GM18526 (cell line): Measurements from ENCODE around the gene TCL1A.

Experiments used
- POLR2A ChIP-seq: IDR thresholded peaks from 3 replicates; pipeline ENCODE4 v1.6.1; 2011; ENCODE audit not compliant: insufficient read length; ENCODE audit errors: extremely low read depth

Gene TCL1A

DNA sequence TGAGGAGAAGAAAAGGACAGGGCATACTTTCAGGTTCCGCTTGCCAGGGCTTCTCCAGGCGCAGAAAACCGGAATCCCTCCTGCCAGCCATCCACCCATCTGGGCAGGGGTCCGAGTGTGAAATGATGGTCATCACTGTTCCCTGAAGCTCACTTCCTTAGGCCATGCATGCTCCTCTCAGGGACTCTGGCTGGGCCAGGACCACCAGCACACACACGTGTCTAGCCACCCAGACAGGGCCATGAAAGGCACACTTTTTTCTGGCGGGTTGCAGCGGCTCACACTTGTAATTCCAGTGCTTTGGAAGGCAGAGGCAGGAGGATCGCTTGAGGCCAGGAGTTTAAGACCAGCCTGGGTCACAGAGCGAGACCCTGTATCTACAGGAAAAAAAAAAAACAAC lies 1.5 kb downstream of the TCL1A start:
- TF ChIP-seq POLR2A, result no peak

DNA sequence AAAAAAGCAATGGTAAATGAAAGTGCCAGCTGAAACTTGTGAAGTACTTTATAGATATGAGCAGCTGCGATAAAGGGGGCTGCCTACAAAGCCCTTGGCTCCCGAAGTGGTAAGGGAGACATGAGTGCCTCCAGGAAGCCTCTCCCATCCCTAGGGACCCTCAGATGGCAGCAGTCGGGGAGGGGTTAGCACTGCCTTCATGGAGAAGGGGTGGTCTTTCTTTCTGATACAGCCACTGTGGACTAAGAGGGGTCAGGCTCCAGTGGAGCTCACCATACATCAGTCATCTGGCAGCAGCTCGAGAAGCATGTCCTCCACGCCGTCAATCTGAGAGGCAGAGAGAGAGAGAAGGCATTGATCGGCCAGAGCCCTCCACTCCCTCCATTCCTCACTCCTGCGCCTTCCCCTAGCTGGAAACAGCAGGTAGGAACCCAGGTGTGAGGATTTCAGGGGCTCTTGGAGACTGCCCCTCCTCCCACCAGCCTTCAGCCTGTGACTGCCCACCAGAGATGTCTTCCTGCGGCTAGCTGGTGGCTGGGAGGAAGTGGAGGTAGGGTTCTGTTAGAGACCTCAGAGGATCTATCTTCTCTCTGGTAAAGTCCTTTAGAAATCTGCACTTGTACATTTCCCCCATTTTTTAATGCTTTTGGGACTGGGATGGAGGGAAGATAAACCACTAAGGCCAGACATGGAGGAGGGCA lies 2.3 kb downstream of the TCL1A start:
- TF ChIP-seq POLR2A, result no peak

DNA sequence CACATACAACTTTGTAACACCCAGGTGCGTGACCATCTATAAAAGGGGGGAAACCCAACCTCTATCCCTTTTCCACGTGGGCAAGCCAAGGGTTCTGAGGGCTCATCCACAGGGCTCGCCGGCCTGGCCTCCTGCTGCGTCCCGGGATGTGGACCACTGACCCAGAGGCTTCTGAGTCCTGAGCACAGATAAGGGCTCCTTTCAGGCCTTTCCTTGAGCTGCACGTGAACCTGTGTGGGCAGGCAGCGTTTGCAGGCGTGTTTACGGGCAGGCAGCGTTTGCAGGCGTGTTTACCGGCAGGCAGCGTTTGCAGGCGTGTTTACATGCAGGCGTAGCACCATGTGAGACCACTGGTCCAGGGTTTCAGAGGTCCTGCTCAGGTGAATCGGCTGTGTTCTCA lies 3.8 kb downstream of the TCL1A start:
- no peak for TF ChIP-seq POLR2A

DNA sequence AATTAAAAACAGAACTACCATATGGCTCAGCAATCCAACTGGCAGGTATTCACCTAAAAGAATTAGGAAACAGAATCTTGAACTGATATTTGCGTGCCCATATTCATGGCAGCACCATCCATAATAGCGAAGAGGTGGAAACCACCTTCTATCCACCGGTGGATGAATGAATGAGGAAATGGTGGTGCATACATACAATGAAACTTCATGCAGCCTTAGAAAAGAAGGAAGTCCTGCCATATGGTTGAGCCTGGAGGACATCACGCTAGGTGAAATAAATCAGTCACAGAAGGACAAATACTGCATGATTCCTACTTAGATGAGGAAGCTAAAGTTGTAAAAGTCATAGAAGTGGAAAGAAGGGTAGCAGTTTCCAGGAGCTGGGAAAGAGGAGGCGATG lies 6.6 kb downstream of the TCL1A start:
- no peak for TF ChIP-seq POLR2A

DNA sequence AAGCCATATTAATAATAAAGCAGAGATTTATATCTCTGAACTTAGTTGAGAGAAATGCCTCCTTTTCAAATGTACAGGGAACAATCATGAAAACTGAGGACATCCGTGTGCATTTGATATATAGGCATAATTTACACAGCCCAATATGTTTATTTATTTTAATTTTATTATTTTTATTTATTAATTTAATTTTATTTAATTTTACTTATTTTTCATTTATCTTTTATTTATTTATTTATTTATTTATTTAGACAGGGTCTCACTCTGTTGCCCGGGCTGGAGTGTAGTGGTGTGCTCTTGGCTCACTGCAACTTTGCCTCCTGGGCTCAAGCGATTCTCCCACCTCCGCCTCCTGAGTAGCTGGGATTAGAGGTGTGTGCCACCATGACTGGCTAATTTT lies 8.4 kb downstream of the TCL1A start:
- no peak for TF ChIP-seq POLR2A

DNA sequence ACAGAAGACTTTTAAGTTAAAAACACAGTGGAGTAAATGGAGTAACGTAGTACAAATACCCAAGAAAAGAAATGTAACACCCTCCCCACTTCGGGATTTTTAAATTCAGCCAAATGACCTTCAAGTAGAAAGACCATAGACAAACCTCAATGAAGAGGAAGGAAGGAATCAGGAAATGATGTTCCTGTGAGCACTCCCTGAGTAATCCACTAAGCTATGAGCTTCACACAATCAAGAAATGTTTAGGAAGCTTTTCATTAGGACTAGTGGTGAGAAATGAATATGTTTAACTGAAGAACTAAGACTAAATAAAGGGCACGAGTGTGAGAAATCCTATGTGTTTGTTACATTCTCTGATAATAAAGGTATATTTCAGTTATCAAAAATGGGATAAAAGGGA lies 10.1 kb downstream of the TCL1A start:
- no peak for TF ChIP-seq POLR2A

DNA sequence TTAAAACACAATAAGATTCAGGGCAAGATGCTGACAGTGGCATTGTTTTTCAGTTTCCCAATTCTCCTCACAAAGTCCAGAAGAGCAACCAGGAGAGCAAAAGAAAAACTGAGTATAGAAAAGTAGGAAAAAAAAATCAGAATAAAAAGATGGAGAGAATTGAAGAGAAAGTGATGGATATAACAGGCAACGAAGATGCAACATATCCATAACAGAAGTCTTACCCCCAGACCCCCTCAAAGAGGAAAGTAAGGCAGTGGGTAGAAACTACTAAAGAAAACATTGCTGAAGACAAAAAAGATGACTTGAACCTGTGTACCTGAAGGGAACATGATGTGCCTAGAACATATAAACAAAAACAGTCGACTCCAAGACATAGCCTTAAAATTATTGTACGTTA lies 10.6 kb downstream of the TCL1A start:
- no peak for TF ChIP-seq POLR2A

DNA sequence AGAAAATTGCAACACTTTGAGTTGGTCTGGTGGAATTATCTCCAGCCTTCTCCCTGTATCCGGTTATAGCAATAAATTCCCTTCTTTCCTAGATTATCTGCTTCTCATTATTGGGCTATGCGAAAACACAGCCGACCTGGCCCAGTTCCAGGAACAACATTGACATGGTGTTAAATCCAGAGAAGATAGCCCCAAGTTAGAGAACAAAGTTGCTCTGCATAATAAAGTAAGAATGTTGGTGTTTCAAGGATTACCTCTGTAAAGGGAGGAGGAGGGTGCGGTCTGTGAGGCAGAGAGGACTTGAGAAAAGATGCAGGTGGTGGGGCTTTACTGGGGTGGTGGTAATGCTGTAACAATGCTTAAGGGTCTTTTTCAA lies 12.1 kb downstream of the TCL1A start:
- TF ChIP-seq POLR2A, result no peak

DNA sequence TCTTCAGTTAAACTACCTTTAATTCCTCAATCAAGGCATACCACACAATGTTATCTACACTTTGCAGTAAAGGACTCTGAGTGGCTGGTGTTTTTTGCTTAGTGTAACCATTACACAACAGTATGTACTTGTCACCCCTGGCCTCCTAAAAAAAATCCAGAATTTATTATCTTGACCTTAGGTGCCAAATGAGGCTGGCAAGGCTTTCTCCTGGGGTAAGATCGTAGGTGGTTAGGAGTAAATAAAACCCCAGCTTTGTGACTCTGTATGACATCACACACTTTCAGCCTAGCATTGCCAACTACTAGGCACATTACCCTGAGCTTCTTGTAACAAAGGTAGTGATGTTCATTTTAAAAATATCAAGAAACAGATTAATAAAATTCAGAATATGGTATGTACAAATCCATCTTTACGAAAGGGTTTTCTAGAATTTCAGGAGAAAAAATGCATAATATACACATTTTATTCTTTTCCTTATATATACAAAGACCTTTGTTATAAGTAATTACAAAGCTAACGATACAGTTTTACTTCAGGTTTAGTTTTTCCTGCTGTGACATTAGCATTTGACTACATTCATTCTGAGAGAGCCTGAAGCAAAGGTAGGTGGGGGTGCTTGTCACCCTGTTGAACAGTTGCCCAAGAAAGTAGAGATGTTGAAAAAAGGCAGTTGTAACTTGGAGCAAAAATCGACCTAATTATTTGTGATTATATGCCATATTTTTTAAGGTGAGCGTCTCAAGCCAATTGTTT lies 13.5 kb downstream of the TCL1A start:
- TF ChIP-seq POLR2A, result no peak

DNA sequence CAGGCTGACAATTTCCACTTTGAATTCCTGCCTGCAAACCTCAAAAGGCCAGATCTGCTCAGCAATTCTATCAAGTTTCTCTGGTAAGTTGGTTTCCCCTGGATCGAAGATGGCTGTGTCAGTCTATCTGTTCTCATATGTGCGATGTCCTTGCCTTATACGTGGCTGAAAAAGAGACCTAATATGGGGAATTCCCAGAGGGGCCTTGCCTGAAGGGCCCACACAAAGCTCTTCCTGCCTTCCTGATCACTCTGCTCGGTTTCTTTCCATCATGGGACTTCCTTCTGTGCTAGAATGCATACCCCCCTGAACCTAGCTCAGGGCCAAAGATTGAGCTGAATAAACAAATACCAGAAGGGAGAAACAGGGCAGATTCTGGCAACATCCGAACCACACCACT lies 14.5 kb downstream of the TCL1A start:
- TF ChIP-seq POLR2A, result no peak

DNA sequence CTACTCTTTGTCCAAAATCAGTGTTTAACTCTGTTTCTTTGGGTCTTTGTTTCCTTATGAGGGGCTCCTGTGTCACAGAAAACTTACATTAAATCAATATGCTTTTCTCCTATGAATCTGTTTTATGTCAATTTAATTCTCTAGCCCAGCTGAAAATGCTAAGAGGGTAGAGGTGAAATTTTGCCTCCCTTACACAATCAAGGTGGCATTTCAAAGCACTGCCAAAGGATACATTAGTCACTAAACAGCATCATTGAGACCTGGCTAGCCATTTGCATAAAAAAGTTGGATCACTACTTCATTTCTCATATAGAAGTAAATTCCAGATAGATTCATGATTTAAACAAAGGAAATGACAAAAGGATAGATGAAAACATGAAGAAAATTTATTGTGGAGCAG lies 15.6 kb downstream of the TCL1A start:
- no peak for TF ChIP-seq POLR2A

DNA sequence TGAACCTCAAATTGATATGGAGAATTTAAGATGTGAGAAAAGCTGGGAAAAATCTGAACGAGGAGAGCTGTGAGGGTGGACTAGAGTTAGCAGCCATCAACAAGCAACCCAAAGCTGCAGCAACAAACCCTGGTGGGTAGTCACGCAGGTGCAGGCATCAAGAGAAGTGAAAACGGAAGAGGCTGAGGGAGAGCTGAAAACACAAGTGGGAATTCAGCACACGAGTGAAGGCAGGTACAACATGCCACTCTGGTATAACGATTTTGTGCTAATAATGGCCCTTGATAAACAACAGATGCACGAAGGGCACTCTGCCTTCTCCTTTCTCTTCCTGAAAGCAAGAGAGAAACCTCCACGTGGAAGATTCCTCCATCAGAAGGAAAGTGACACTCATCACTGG lies 16.2 kb downstream of the TCL1A start:
- TF ChIP-seq POLR2A, result no peak

DNA sequence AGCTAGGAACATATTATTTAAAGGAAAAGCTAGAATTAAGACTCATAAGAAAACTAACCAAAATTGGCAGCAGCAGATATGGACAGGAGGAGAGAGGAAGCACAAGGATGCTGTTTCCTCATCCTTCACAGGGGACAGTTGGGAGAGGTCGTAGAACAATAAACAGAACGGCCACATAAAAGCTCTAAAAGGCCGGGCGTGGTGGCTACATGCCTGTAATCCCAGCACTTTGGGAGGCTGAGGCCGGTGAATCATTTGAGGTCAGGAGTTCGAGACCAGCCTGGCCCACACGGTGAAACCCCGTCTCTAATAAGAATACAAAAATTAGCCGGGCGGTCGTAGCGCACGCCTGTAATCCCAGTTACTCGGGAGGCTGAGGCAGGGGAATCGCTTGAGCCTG lies 17.2 kb downstream of the TCL1A start:
- TF ChIP-seq POLR2A, result no peak

DNA sequence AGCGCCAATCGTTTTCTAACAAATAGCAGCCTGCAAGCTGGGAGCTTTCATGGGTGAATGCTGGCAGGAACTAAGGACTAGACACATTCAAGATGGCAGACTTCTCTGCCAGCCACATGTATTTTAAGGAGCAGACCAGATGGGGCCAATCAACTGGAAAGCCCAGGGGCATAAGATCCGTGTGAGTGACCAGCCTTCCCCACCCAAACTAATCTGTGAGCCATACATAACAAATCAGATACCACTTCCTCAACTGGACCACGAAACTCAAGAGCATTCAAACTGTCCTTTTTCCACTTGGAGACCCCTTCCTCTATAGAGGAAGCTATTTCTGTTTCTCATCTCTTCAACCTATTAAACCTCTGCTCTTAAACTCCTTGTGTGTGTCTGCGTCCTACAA lies 18.0 kb downstream of the TCL1A start:
- no peak for TF ChIP-seq POLR2A

DNA sequence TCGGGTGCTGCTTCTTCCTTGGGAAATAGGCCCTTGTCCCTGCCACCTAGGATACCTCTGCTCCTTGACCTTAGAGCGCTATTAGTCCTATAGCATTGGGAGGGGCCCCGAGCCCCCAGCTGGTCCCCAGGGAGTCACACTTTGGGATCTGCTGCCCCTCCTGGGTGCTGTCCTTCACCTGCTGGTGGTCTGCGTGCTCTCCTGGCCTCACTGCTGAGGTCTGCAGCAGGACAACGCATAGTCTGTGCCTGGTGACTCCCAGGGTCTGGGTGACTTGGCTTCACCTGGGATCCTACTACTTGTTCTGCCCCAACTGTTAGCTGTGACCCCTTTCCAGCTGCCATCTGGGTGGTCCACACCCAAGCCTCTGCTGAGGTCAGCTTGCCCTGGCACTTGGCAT lies 18.9 kb downstream of the TCL1A start:
- TF ChIP-seq POLR2A, result no peak

DNA sequence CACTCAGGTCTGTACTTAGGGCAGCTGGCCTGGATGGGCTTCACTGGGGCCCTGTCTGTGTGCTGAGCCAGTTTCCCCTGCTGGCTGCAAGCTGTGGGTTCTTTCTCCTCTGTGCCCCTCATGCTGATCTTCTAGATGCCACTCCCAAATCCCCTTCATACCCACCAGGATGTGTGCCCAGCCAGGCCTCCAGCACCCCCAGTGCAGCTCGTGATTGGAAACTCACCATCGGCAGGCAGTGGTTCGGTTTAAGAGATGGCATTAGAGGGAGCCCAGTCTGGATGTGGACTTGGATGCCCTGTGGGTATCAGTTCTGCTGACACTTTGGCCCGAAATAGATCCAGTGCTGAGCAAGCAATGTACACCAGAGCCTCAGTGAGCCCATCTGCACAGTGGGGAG lies 21.8 kb downstream of the TCL1A start:
- TF ChIP-seq POLR2A, result no peak

DNA sequence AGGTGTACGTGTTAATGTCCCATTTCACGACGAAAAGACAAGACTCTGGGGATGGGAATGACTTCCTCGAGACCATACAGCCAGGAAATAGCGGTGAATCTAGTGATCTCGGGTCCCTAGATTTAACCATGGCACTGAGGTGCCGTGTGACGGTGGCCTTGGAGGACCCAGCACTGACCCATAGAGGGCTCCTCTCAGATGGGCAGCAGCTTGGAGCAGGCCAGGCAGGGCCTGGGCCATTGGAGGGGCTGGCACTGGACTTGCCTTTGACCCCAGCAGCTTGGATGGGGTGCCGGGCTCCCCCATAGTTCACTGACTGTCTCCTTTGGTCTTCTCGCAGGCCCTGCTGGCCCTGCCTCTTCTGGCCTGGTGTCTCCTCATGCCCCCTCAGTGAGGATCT lies 22.3 kb downstream of the TCL1A start:
- no peak for TF ChIP-seq POLR2A
